IMR-90 (cell line): ENCODE results near the gene CHTF8. TPM values are rescaled to one million over a fixed set of nuclear protein-coding genes. Genes with fewer than 3 reads are reported as not detected.

Experiments used
- ATAC-seq: fragments of 200-7000 bp; cut with Tn5 transposase; 2 replicates; pipeline ENCODE4 v1.9.1; 2020; ENCODE audit warnings: low read depth, mild to moderate bottlenecking, moderate library complexity
- BruUV-seq: library from RNA; stranded (reverse); fragments of 400-500 nt; replicated peaks from 2 replicates; lab custom pipeline; 2021; lab: Mats Ljungman, UMichigan
- CTCF ChIA-PET: fragments of 300-600 bp; formaldehyde crosslinking; extraction: SDS; loops from one replicate; lab custom pipeline; 2021; ENCODE audit warnings: antibody characterized with exemption; lab: Yijun Ruan, JAX
- POLR2A ChIA-PET: fragments of 300-600 bp; sonication (Branson Sonifier 250); formaldehyde crosslinking; loops from one replicate; lab custom pipeline; 2022; ENCODE audit warnings: antibody characterized with exemption; ENCODE audit not compliant: unreplicated experiment; lab: Charles Lee
- DNase-seq: peaks from one replicate; pipeline ENCODE4 v3.0.0; 2013
- H2AFZ ChIP-seq: replicated peaks from 2 replicates; pipeline ENCODE3; 2013; ENCODE audit warnings: low read length, mild to moderate bottlenecking; ENCODE audit not compliant: poor library complexity
- H2AK5ac ChIP-seq: 2 replicates; pipeline ENCODE4 v1.6.1; 2013; ENCODE audit warnings: low read depth, low read length, inconsistent platforms
- H2AK9ac ChIP-seq: replicated peaks from 2 replicates; pipeline ENCODE3; 2013; ENCODE audit warnings: mild to moderate bottlenecking, low read depth, low read length, moderate library complexity; ENCODE audit not compliant: poor library complexity
- H2BK120ac ChIP-seq: 2 replicates; pipeline ENCODE4 v1.6.1; 2013; ENCODE audit warnings: low read depth, low read length, inconsistent platforms
- H2BK15ac ChIP-seq: 3 replicates; pipeline ENCODE4 v1.6.1; 2013; ENCODE audit warnings: low read depth, low read length, inconsistent platforms
- H2BK20ac ChIP-seq: 2 replicates; pipeline ENCODE4 v1.6.1; 2013; ENCODE audit warnings: low read depth, mild to moderate bottlenecking, inconsistent platforms, low read length, moderate library complexity
- H2BK5ac ChIP-seq: 2 replicates; pipeline ENCODE4 v1.6.1; 2013; ENCODE audit warnings: mild to moderate bottlenecking, low read depth, low read length, inconsistent platforms; ENCODE audit not compliant: poor library complexity, severe bottlenecking
- H3K14ac ChIP-seq: replicated peaks from 2 replicates; pipeline ENCODE4 v1.6.1; 2013; ENCODE audit warnings: low read depth, low read length, inconsistent platforms
- H3K18ac ChIP-seq: 2 replicates; pipeline ENCODE4 v1.6.1; 2013; ENCODE audit warnings: low read depth, low read length, control low read depth
- H3K23ac ChIP-seq: 2 replicates; pipeline ENCODE4 v1.6.1; 2013; ENCODE audit warnings: low read depth, low read length, inconsistent platforms
- H3K27ac ChIP-seq: 2 replicates; pipeline ENCODE4 v1.5.1; 2013; ENCODE audit warnings: mild to moderate bottlenecking, control low read depth, low read length; ENCODE audit not compliant: insufficient read depth
- H3K27me3 ChIP-seq: 2 replicates; pipeline ENCODE4 v1.6.1; 2013; ENCODE audit warnings: low read length; ENCODE audit not compliant: control insufficient read depth, insufficient read depth
- H3K36me3 ChIP-seq: 2 replicates; pipeline ENCODE4 v1.6.1; 2013; ENCODE audit warnings: low read length, mixed read lengths; ENCODE audit not compliant: control insufficient read depth, insufficient read depth
- H3K4ac ChIP-seq: 2 replicates; pipeline ENCODE4 v1.6.1; 2013; ENCODE audit warnings: low read depth, low read length, inconsistent platforms
- H3K4me1 ChIP-seq: 2 replicates; pipeline ENCODE4 v1.6.1; 2013; ENCODE audit warnings: low read length, mixed read lengths; ENCODE audit not compliant: control insufficient read depth, insufficient read depth
- H3K4me2 ChIP-seq: 2 replicates; pipeline ENCODE4 v1.6.1; 2013; ENCODE audit warnings: low read depth, mild to moderate bottlenecking, control low read depth, low read length, moderate library complexity
- H3K4me3 ChIP-seq: 2 replicates; pipeline ENCODE4 v1.5.1; 2013; ENCODE audit warnings: low read depth, mild to moderate bottlenecking, control low read depth, low read length, moderate library complexity; ENCODE audit not compliant: insufficient read depth
- H3K56ac ChIP-seq: 2 replicates; pipeline ENCODE4 v1.6.1; 2013; ENCODE audit warnings: low read length, inconsistent platforms; ENCODE audit not compliant: insufficient read depth; ENCODE audit errors: extremely low read depth
- H3K79me1 ChIP-seq, 2 experiments: 2 replicates each; pipeline ENCODE4 v1.6.1; 2013; ENCODE audit warnings: low read length in 2 of 2, inconsistent platforms in 1 of 2, low read depth in 1 of 2
- H3K9ac ChIP-seq: 2 replicates; pipeline ENCODE4 v1.6.1; 2013; ENCODE audit warnings: low read depth, low read length, control low read depth
- H3K9me1 ChIP-seq: 2 replicates; pipeline ENCODE4 v1.6.1; 2013; ENCODE audit warnings: low read length, inconsistent platforms; ENCODE audit not compliant: insufficient read depth
- H3K9me3 ChIP-seq: 2 replicates; pipeline ENCODE4 v1.6.1; 2013; ENCODE audit warnings: low read length; ENCODE audit not compliant: control insufficient read depth, insufficient read depth
- H4K20me1 ChIP-seq: 2 replicates; pipeline ENCODE4 v1.6.1; 2013; ENCODE audit warnings: low read length, inconsistent platforms; ENCODE audit not compliant: insufficient read depth
- H4K5ac ChIP-seq: 2 replicates; pipeline ENCODE4 v1.6.1; 2013; ENCODE audit warnings: mild to moderate bottlenecking, low read depth, low read length, control low read depth
- H4K8ac ChIP-seq, 2 experiments: 2 replicates each; pipeline ENCODE4 v1.6.1; 2013; ENCODE audit warnings: low read depth in 2 of 2, low read length in 2 of 2, control low read depth in 1 of 2, inconsistent platforms in 1 of 2
- H4K91ac ChIP-seq: 2 replicates; pipeline ENCODE4 v1.6.1; 2013; ENCODE audit warnings: low read depth, low read length, inconsistent platforms; ENCODE audit not compliant: insufficient read depth
- BHLHE40 ChIP-seq: fragments of 150-350 bp; IDR thresholded peaks from 2 replicates; pipeline ENCODE4 v1.6.1; 2016; ENCODE audit warnings: mild to moderate bottlenecking, low read depth, low read length
- CEBPB ChIP-seq: IDR thresholded peaks from 2 replicates; pipeline ENCODE4 v1.6.1; 2012; ENCODE audit warnings: low read depth, low read length, improper control_type of control experiment
- CHD1 ChIP-seq: IDR thresholded peaks from 2 replicates; pipeline ENCODE4 v1.6.1; 2012; ENCODE audit warnings: low read depth, low read length, improper control_type of control experiment
- CTCF ChIP-seq: conservative IDR thresholded peaks from 2 replicates; pipeline ENCODE4 v1.5.1; 2012; ENCODE audit warnings: mild to moderate bottlenecking, low read depth, low read length, improper control_type of control experiment
- MAFK ChIP-seq: IDR thresholded peaks from 2 replicates; pipeline ENCODE4 v1.6.1; 2012; ENCODE audit warnings: low read depth, low read length, improper control_type of control experiment
- POLR2A ChIP-seq: IDR thresholded peaks from 2 replicates; pipeline ENCODE4 v1.6.1; 2012; ENCODE audit warnings: mild to moderate bottlenecking, low read depth, low read length
- RFX5 ChIP-seq: IDR thresholded peaks from 2 replicates; pipeline ENCODE4 v1.8.0; 2012; ENCODE audit warnings: low read depth, mild to moderate bottlenecking, low read length, moderate library complexity
- WGBS, 2 experiments: methylation state at CpG; one replicate each; pipeline versions ENCODE4 v1.1.5 to v1.1.7; 2013; ENCODE audit warnings: missing lambda C conversion rate in 2 of 2; ENCODE audit not compliant: insufficient read length in 1 of 2; ENCODE audit errors: extremely low coverage in 2 of 2; 5-methylcytosine and 5-hydroxymethylcytosine counted together
- dilution Hi-C: fragments of 300-500 bp; cut with HindIII; formaldehyde crosslinking; loops from one replicate; pipeline ENCODE4 v1.14.3; 2018; ENCODE audit warnings: low sequenced_read_pairs; ENCODE audit not compliant: unreplicated experiment
- in situ Hi-C: fragments of 300-500 bp; cut with MboI; formaldehyde crosslinking; loops from 3 replicates; pipeline ENCODE4 v1.14.3; 2019; ENCODE audit warnings: low sequenced_read_pairs, inconsistent platforms, mixed read lengths
- intact Hi-C: fragments of 100-400 bp; cut with micrococcal nuclease; formaldehyde crosslinking; loops from 2 replicates; pipeline ENCODE4 v1.10.0; 2022
- polyA plus RNA-seq, 3 experiments: library from polyadenylated mRNA; depleted of rRNA; stranded (reverse); fragments of >200 nt; gene quantifications; 2 replicates each; pipeline ENCODE4 v1.2.3, GENCODE V29; 2012; ENCODE audit warnings: low replicate concordance in 1 of 3
- total RNA-seq: library from RNA; depleted of rRNA; stranded (reverse); fragments of >200 nt; gene quantifications from 2 replicates; pipeline ENCODE4 v1.2.3, GENCODE V29; 2012

The CHTF8 gene
- total and polyA plus RNA-seq, 2 of the 4 experiments (the other 2 are of a cell fraction) = 47.1 to 122 TPM

- H2BK120ac ChIP-seq = no peak overlapping the region
- in situ Hi-C loops (no loop called here), intact Hi-C loops (no loop called here), dilution Hi-C loops (no loop called here)
- H2BK20ac ChIP-seq = no peak overlapping the region
- H3K4me3 ChIP-seq = no peak overlapping the region
- no peak overlapping the region for H2BK15ac ChIP-seq
- CTCF ChIA-PET = no interaction called here
- POLR2A ChIA-PET = no interaction called here
- H2AK9ac ChIP-seq = peak overlapping the region; percentile 72
- DNase-seq (no peak), ATAC-seq (no peak)
- no peak overlapping the region for H2AK5ac ChIP-seq
- H3K56ac ChIP-seq = no peak overlapping the region
- no peak overlapping the region for H4K8ac ChIP-seq
- H3K27me3 ChIP-seq = no peaks in the 10 kb centered on the region
- no peak overlapping the region for H2BK5ac ChIP-seq
- no peaks in the 10 kb centered on the region for H4K20me1 ChIP-seq
- H3K36me3 ChIP-seq = no peaks in the 10 kb centered on the region
- H4K5ac ChIP-seq = no peak overlapping the region
- no peak overlapping the region for H3K18ac ChIP-seq
- no peak overlapping the region for H3K9ac ChIP-seq
- H3K23ac ChIP-seq = no peak overlapping the region
- H3K79me1 ChIP-seq = no peaks in the 10 kb centered on the region
- no peak overlapping the region for H4K91ac ChIP-seq
- WGBS, 2 experiments = 97% methylated on average over 5 of the region's 16 CpGs; no CpG with 5 or more reads in 1 of the 2 experiments
- peaks cover 3% of the 10 kb centered on the region; the same call in 1 of the 2 replicates for H3K4me1 ChIP-seq
- no peak overlapping the region for H3K14ac ChIP-seq
- H3K9me1 ChIP-seq = peaks cover 10% of the 10 kb centered on the region
- H3K4ac ChIP-seq = no peak overlapping the region
- H3K4me2 ChIP-seq = no peak overlapping the region
- peak overlapping the region; percentile 11 for H2AFZ ChIP-seq
- no peak overlapping the region for H3K27ac ChIP-seq
- no peaks in the 10 kb centered on the region for H3K9me3 ChIP-seq
- TF ChIP-seq CEBPB (no peak), CTCF (no peak), POLR2A (no peak), CHD1 (no peak), BHLHE40 (no peak), MAFK (no peak), RFX5 (no peak)
- BruUV-seq = no TSS peak
Measured at GRCh38 chr16:69083306-69083941, 49.0 kb downstream of the CHTF8 start.
